Hippocampal formation (tissue), 2 donors: ENCODE measurements around the gene CNOT8.
"Not testable (repeated sequence)": the region's sequence is repeated elsewhere in the genome, so short reads cannot be mapped to it uniquely, and the experiment has no call there.

Experiments
- DNase-seq, 2 donors: peaks; one replicate each; lab custom pipeline; 2025; lab: John Stamatoyannopoulos, UW

CNOT8 gene

GRCh38 chr5:154865466-154866184, 7.2 kb downstream of the CNOT8 start:
- DNase-seq, result no peak

- DNase-seq, result no peak
Observed at GRCh38 chr5:154866841-154867240, 8.4 kb downstream of the CNOT8 start.

GRCh38 chr5:154868702-154869101, 10.3 kb downstream of the CNOT8 start:
- DNase-seq, result no peak

- DNase-seq, result no peak
Observed at GRCh38 chr5:154871734-154872133, 13.3 kb downstream of the CNOT8 start.

- no peak for DNase-seq
Observed at GRCh38 chr5:154873791-154874331, 15.4 kb downstream of the CNOT8 start.

- DNase-seq, result no peak
Observed at GRCh38 chr5:154878642-154879335, 20.4 kb downstream of the CNOT8 start.

GRCh38 chr5:154881986-154882385, 23.6 kb downstream of the CNOT8 start:
- DNase-seq, result no peak

GRCh38 chr5:154884424-154884823, 26.0 kb downstream of the CNOT8 start:
- no peak for DNase-seq

GRCh38 chr5:154885439-154885838, 27.0 kb downstream of the CNOT8 start:
- no peak for DNase-seq

GRCh38 chr5:154892369-154892771, 33.9 kb downstream of the CNOT8 start:
- no peak for DNase-seq

GRCh38 chr5:154893381-154893780, 35.0 kb downstream of the CNOT8 start:
- DNase-seq, result no peak

GRCh38 chr5:154895606-154896561, 37.5 kb downstream of the CNOT8 start:
- DNase-seq, result no peak

- no peak for DNase-seq
Observed at GRCh38 chr5:154896562-154897165, 38.2 kb downstream of the CNOT8 start.

GRCh38 chr5:154898210-154898609, 39.8 kb downstream of the CNOT8 start:
- DNase-seq, result no peak

GRCh38 chr5:154899151-154899816, 40.9 kb downstream of the CNOT8 start:
- DNase-seq, result no peak

GRCh38 chr5:154900066-154900465, 41.6 kb downstream of the CNOT8 start:
- no peak for DNase-seq

- DNase-seq, result no peak
Observed at GRCh38 chr5:154901276-154901675, 42.8 kb downstream of the CNOT8 start.

GRCh38 chr5:154901913-154902312, 43.5 kb downstream of the CNOT8 start:
- no peak for DNase-seq

GRCh38 chr5:154905601-154906000, 47.2 kb downstream of the CNOT8 start:
- not testable (repeated sequence) for DNase-seq

- DNase-seq, result no peak
Observed at GRCh38 chr5:154916874-154917273, 58.4 kb downstream of the CNOT8 start.

GRCh38 chr5:154917757-154918156, 59.3 kb downstream of the CNOT8 start:
- DNase-seq, result no peak
